ENCODE measurements around the gene LIMS2.
A peak's percentile ranks its signal among the peaks of the same experiment; 100 is the strongest.

The LIMS2 gene

GRCh38 chr2:127646487-127647241, 28.7 kb downstream of the LIMS2 start:
- no peak for DNase-seq (ENCODE audit: low read depth in 2 of 3, low spot score in 2 of 3)

- DNase-seq (ENCODE audit: low read depth in 2 of 3, low spot score in 2 of 3), result no peak
Observed at GRCh38 chr2:127645395-127646291, 29.7 kb downstream of the LIMS2 start, which contains the start of gene GPR17. GPR17 (plus strand) TSS chr2:127646153; CDS start chr2:127650736, 4,583 bp downstream.

GRCh38 chr2:127645026-127645394, 30.3 kb downstream of the LIMS2 start:
- no peak for DNase-seq (ENCODE audit: low read depth in 2 of 3, low spot score in 2 of 3)

GRCh38 chr2:127644066-127645025, 31.0 kb downstream of the LIMS2 start:
- DNase-seq (ENCODE audit: low read depth in 2 of 3, low spot score in 2 of 3), result no peak

GRCh38 chr2:127643439-127644065, 31.8 kb downstream of the LIMS2 start:
- no peak for DNase-seq (ENCODE audit: low read depth in 2 of 3, low spot score in 2 of 3)

- DNase-seq (ENCODE audit: low read depth in 2 of 3, low spot score in 2 of 3), result no peak
Observed at GRCh38 chr2:127642706-127643438, 32.5 kb downstream of the LIMS2 start.

GRCh38 chr2:127641846-127642507, 33.4 kb downstream of the LIMS2 start:
- DNase-seq (ENCODE audit: low read depth in 2 of 3, low spot score in 2 of 3), result peak in 1 of 3 experiments; percentile 33

GRCh38 chr2:127641133-127641532, 34.2 kb downstream of the LIMS2 start:
- DNase-seq (ENCODE audit: low read depth in 2 of 3, low spot score in 2 of 3), result no peak

- no peak for DNase-seq (ENCODE audit: low read depth in 2 of 3, low spot score in 2 of 3)
Observed at GRCh38 chr2:127640082-127641072, 35.0 kb downstream of the LIMS2 start.

- DNase-seq (ENCODE audit: low read depth in 2 of 3, low spot score in 2 of 3), result no peak
Observed at GRCh38 chr2:127639111-127639474, 36.2 kb downstream of the LIMS2 start.

- no peak for DNase-seq (ENCODE audit: low read depth in 2 of 3, low spot score in 2 of 3)
Observed at GRCh38 chr2:127638361-127639110, 36.8 kb downstream of the LIMS2 start.

GRCh38 chr2:127637725-127638252, 37.5 kb downstream of the LIMS2 start:
- no peak for DNase-seq (ENCODE audit: low read depth in 2 of 3, low spot score in 2 of 3)

- no peak for DNase-seq (ENCODE audit: low read depth in 2 of 3, low spot score in 2 of 3)
Observed at GRCh38 chr2:127637236-127637630, 38.1 kb downstream of the LIMS2 start.

GRCh38 chr2:127636248-127637235, 38.8 kb downstream of the LIMS2 start:
- DNase-seq (ENCODE audit: low read depth in 2 of 3, low spot score in 2 of 3), result no peak

- no peak for DNase-seq (ENCODE audit: low read depth in 2 of 3, low spot score in 2 of 3)
Observed at GRCh38 chr2:127635380-127636237, 39.7 kb downstream of the LIMS2 start.
